GM18511 (cell line): ENCODE measurements around the gene SCN5A.

Experiments
- ATAC-seq: cut with Tn5 transposase; IDR thresholded peaks from one replicate; pipeline ENCODE4 v1.9.1; 2021; ENCODE audit warnings: mild to moderate bottlenecking, moderate library complexity; ENCODE audit not compliant: unreplicated experiment

The SCN5A gene

DNA sequence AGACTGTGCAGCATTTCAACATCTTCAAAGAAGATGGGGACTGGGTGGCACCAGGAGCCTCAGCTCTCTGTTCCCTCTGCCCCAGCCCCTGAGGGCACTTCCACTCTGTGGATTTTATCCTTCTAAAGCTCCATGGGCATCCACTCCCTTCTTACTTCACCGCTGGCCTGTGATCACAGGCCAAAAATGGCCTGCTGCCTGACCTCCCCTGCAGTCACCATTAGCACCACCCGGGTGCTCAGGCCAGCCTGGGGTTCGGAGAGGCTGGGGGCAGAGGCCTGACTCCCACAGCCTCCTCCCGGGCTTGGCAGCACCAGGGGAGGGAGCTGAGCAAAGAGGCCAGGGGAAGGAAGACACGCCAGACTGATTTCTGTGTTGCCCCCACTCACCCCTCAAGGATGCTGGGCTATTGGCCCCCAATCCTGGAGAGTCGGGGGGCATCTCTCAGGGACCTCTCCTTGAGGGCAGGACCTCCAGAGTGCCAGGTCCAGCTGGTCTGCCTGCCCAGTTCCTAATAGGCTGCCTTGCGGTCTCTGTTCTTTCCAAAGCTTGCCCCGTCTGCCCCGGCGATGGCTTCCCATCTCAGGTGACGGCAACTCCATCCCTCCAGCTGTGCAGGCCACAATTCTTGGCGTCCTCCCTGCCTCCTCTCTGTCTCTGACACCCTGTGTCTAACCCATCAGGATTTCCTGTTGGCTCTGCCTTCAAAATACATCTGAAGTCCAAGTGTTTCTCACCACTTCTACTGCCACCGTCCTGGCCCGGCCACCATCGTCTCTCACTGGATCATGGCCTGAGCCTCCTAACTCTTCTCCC lies 86.2 kb downstream of the SCN5A start:
- ATAC-seq, result no peak

DNA sequence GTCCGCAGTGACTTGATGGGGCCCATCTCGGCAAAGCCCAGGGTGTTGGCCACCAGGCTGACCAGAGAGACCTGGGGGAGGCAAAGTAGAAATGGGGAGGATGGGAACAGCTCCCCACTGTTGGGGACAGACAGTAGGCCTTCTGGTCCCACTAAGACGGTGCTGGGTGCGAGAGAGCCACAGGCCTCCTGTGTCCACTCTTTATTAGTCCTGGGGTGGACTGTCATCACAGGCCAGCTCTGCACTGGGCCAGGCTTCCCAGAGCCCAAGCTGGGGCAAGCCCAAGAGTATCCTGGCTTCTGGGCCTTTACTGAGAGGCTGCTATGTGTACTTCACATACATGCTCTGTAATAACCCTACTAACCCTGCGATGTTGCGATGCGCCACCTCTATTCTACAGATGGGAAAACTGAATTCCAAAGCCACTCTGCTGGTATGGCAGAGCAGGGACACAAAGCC lies 87.0 kb downstream of the SCN5A start:
- no peak for ATAC-seq

DNA sequence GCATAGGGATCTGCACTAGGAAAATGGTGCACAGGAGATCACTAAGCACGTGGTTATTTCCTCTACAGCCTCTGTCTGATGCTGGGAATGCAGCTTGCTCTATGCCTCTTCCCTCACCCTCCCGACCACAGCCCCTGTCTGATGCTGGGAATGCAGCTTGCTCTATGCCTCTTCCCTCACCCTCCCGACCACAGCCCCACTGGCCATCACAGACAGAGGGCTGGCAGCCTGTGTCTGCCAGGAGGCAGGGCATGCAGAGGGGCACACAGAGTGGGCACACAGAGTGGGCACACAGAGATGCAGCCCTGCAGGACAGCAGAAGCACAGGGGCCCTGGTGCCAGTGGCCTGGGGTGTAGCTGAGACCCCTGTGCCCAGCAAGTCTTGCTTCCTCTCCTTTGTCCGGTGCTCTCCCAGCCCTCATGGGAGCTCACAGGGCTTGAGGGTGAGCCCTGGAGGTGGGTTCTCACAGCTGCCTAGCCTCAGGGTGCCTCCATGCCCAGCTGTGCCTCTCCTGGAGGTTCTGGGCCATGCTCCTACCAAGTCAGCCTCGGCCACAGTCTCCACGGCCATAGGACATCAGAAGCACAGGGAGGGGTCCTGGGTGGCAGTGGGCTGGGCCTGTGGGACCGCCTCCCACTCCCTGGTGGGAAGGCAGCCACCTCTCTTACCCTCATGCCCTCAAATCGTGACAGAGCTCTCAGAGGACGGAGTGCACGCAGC lies 87.6 kb downstream of the SCN5A start:
- ATAC-seq, result no peak

DNA sequence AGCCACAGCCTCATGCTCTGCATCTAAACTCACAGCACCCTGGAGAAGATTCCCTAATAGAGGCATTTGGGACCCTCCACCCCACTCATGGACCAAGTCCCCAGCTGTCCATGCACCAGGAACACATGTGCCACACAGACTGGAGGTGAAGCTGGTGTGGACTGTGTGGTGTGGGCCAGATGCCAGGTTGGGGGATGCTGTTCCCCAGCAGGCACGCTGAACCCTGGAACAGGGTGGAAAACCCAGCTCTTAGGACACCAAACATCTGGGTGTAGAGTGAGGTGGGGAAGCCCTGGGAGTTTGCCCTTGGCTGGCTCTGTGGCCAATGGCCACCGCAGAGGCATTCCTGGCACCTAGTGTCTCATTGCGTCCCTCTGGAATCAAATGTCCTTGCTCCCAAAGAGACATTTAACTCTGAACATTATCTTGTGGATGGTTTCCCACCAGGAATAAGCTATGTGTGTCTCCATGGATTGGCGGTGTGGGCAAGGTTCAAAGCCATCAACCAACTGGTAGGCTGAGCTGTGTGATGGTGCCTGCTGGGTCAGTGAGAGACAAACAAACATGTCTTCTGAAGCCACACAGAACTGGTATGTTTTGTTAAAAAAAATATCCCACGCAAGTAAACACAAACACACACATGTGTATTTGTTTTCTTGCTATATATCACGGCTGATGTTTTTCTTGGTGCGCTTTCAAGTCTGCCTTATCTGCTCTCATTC lies 88.3 kb downstream of the SCN5A start:
- ATAC-seq, result no peak

DNA sequence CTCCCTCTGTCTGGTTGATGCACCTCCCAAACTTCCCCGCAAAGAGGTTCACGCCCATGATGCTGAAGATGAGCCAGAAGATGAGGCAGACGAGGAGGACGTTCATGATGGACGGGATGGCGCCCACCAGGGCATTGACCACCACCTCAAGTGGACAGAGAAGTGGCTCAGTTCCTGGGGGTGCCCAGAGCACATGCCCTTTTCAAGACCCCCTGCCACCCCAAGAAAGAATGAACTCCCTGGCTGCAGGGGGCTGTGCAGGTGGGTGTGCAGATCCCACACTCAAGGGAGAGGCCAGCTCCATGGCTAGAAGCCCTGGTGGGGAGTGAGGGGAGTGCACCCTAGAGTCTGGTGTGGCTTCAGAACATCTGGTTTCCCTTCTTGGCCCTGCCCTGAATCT lies 89.2 kb downstream of the SCN5A start:
- ATAC-seq, result no peak

DNA sequence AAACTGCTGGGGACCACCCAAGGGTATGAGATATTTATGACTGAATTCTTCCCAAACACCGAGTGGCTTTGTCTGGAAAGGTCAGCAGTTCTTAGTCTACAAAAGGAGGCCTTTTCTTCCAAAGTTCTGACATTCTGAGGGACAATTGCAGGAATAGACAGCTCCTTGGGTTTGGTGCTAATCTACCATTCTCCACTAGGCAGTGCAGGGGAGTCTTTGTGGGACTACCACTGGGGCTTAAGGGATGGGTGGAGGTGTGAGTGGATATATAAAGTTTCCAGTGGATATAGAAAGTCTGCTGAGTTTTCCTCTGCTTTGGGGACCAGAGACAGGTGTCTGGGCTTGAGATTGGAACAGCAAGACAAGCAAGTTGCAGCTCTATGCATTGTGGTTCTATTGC lies 90.6 kb downstream of the SCN5A start:
- ATAC-seq, result no peak

DNA sequence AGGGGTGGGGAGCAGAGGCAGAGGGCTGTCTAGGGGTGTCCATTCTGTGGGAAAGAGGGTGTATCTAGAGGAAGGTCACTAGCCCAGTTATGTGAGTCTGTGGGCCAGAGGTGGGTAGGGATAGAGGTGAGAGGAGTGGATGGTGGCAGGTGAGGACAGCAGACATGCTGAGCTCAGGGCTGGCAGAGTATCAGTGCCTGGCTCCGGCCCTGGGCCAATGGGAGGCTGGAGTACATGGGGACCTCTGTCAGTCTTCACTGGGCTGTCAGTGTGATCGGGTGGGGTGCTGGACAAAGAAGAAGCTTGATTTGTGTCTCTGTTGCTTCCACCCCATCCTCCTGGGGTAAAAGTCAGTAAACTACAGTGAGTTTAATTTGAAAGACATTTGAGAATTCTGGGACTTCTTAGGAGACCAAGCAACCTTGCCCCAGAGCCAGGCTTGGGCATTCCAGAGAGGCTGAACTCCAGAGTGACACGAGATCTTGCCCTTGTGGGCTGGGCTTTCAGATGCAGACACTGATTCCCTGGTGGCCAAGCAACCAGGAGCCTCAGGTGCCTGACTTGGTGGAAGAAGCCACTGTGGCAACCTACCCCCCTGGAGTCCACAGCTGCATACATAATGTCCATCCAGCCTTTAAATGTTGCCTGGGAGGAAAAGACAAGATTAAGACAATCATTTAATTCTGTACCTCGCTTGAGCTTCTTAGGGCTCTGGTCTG lies 92.7 kb downstream of the SCN5A start:
- ATAC-seq, result no peak

DNA sequence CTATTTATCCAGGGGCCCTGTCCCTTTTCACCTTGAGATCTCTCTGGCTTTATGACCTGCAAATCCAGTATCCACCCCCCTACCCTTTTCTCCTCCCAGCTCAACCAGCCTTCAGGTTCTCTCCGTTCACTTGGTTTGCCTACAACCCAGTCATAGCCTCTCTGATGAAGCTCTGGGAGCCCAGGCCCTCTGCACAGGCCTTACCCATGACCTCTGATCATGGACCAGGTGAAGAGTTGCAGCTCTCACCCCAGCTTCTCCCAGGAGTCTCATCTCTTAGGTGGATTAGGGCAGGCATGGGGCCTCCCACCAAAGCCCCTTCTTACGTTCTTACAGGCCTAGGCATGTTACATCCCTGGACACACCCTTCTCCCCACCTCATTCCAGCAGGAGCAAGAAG lies 93.6 kb downstream of the SCN5A start:
- ATAC-seq, result no peak

DNA sequence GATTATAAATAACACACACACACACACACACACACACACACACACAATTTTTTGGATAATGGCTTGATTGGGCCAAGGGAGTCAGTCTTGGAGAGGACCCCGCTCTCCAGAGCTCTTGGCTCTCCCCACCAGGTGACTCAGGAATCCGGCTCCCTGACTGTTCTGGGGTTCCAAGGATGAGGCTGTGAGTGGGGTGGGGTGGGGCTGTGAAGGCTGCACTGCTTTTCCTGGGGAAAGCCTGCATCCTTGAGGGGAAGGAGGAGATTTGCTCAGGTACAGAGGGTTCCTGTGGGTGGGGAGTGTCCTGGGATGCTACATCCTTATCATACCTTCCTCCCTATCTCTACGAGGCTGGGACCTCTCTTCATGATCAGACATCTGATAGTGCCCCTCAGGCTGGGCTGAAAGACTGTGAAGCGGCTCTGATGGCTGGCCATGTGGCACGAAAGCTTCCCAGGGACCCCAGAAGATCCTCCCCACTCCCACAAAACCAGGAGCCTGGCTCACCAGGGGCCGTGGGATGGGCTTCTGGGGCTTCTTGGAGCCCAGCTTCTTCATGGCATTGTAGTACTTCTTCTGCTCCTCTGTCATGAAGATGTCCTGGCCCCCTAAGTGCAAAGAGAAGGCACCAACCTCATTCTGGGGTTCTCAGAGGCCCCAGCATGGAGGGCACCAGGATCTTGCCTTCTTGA lies 94.2 kb downstream of the SCN5A start:
- ATAC-seq, result no peak

DNA sequence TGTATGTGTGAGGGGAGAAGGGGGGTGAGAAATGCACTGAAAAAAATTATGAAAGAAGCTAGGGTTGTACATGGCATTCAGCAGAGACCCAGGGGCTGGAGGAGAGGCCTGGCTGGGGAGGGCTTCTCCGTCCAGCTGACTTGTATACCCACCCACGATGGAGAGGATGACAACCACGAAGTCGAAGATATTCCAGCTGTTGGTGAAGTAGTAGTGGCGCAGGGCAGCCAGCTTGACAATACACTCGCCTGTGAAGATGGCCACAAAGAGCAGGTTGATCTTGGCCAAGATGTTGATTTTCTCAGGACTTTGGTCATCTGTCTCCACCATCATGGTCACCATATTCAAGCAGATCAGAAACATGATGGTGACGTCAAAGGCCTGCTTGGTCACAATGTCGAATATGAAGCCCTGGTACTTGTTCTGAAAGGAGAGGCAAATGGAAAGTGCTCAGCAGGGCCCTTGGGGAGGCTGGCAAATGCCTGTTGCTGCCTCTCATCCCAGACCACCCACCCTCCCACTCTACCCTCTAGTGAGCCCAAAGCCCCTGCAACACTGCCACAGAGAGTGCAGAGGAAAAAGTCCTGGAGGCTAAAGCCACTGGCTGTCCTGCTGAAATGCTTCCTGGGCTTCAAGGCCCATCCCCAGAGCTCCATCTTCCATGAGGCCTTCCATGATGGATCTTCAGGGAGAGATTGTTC lies 95.2 kb downstream of the SCN5A start:
- ATAC-seq, result no peak

DNA sequence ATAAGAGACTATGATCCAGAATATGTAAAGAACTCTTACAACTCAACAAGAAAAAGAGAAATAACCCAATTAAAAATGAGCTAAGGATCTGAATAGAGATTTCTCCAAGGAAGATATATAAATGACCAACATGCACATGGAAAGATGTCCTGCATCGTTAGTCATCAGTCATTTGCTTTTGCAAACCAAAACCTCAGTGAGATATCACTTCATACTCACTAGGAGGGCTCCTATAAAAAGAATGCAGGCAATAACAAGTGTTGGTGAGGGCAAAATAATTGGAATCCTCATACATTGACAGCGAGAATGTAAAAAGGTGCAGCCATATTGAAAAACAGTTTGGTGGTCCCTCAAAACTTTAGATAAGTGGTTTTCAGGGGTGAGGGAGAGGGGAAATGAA lies 96.4 kb downstream of the SCN5A start:
- no peak for ATAC-seq

DNA sequence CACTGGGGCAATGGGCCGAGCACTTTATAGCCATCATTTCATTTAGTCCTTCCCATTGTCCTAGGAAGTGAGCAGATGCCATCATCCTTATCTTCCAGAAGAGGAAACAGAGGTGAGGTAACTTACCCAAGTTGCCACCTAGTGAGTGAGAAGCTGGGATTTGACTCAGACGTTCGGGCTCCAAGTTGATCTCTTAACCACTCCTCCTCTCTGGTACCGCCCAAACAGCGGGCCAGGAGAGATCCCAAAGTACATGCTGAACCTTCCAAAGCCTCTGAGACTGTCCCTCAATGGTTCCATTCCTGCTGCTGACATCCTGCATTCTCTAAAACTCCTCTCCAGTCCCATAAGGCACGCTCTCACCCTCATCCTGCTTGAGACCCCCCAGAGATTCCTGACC lies 97.1 kb downstream of the SCN5A start:
- no peak for ATAC-seq

DNA sequence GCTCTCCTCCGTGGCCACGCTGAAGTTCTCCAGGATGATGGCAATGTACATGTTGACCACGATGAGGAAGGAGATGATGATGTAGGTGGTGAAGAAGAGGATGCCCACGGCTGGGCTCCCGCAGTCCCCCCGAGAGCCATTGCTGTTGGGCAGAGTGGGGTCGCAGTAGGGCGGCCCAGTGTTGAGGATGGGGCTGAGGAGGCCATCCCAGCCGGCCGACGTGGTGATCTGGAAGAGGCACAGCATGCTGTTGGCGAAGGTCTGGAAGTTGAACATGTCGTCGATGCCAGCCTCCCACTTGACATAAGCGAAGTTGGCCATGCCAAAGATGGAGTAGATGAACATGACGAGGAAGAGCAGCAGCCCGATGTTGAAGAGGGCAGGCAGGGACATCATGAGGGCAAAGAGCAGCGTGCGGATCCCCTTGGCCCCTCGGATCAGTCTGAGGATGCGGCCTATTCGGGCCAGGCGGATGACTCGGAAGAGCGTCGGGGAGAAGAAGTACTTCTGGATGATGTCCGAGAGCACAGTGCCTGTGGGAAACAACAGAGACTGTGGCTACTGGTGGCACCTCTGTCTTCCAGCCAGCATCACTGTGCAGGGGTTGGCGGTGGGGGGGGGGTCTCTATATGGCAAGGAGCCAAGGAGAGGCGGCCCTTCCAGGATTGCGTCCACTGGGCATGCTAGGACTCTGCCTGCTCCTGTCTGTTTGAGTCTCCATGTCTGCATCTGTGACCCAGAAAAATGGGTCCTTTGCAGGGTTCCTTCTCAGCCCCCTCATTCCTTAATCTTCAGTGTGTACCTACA lies 98.3 kb downstream of the SCN5A start:
- no peak for ATAC-seq

DNA sequence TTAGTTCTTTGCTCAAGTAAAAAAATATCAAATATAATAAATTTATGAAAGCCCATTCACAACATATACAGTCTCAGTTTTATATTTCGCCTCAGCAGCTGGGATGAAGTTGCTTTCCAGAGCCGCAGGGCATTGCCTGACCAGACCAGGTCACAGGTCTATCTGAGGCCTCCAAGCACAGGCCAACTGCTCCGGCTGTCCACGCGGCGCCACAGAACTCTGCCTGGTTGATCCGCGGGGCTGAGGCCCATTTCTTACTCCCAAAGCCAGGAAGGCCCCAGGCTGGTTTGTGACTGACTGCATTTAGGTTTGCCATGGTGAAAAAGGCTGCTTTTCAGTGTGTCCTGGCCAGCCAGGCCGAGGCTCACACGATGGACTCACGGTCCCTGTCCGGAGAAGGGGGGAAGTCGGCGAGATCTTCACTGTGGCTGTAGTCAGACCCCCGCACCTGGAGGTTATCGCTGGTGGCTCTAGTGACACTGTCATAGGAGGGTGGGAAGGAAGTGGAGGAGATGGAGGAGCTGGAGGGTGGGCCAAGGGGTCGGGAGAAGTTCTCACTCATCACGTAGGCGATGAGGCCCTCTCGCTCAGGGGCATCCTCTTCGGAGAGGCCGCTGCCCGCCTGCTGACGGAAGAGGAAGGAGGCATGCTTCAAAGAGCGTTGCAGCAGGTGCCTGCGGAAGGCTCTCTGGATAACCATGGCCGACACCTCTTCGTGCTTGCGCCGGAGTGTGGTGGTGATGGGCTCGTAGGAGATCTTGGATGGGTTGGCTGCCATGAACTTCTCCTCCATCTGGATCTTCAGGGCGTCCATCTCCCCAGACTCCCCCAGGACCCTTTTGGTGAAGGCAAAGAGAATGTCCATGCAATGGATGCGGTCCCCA lies 99.3 kb downstream of the SCN5A start:
- ATAC-seq, result no peak

DNA sequence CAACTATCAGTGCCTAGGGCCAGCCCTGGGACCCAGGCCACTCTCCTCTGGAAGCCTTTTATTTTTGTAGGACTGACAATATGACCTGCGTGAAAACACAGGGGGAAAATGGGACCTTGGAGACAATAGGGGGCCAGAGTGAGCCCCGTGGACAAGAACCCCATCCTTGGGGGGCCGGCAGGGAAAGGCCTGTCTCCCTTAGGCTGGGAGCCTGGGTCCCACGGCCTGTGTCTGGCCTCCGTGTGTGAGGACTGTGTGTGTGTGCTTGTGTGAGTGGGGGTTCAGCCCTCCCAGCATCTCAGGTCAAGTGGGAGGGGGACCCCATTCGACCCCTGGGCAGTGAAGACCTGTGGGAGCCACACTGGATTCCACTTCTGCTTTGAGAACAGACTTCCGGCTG lies 100.0 kb downstream of the SCN5A start:
- no peak for ATAC-seq

DNA sequence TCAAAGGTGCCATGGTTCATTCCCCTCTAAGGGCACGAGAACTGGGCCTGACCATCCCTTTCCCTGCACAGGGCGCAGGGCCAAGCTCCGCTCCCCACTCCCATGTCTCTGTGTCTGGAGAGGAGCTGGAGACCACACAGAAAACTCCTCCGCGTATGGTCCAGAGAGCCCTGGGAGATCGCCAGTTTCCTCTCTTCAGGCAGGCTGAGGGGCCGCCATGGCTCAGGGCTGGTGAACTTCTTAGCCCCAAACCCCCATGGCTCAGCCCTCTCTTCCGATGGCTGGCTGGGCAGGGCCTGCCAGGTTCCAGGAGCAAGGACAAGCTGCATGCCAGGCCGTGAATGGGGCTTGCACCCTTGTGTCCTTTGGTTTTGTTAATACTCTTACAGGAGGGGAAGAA lies 100.4 kb downstream of the SCN5A start:
- no peak for ATAC-seq

DNA sequence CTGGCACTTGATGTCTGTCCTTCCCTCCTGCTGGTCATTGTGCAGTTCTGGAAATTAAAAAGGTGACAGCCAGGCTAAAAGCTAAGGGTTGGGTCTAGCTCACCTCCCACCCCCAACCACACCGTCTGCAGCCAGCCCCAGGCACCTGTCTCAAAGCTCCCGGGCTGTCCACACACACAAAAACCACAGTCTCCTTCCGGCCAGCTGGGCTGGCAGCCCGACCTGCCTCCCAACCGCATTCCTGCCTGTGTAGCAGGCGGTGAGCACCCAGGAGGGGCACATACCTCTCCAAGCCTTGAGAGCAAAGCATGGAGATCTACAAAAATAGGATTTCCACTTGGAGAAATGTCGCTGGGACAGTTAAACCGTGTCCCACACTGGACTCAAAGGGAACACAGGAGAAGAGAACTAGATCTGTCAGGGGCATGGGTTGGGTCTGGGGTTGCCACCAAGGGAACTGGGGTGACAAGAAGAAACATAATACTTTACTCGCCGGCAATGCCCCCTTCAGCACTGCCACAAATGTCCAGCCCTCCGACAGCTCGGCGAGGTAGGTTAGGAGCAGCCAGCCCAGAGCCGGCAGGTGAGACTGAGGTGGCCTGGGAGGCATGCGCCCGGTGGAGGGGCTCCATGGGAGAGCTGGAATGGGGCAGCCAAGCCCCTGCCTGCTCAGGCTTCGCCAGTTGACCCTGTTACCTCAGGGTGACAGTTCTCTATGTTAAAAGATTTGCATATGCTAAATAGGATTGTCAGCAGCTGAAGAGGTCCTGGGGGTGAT lies 101.1 kb downstream of the SCN5A start:
- ATAC-seq, result no peak
